ENCODE data around the gene RGS9.
A peak's percentile ranks its signal among the peaks of the same experiment; 100 is the strongest.

RGS9 gene

GRCh38 chr17:65116515-65116914 is 20.7 kb upstream of the RGS9 start:
- DNase-seq, result peak; percentile 31

DNA sequence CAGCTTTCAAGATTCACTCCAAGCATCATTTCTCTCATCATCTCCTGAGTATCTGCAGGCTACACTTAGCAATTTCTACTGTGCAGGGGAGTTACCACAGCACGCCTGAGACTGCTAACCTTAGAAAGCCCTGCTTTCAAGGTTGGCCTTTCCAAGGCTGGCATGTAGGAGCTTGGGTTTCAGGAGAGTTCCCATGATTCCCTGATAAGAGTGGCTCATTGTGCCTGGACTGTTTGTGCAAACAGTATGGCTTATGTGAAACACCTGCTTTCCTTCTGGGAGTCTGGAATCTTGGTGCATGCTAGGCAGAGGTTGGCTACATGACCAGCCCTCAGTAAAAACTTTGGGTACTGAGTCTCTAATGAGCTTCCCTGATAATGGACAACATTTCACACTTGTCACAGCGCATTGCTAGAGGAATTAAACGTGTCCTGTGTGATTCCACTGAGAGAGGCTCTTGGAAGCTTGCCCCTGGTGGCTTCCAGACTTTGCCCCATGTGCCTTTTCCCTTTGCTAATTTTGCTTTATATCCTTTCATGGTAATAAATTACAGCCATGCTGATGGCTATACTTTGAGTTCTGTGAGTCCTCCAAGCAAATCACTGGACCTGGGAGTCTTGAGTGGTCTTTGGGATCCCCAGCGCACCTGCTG is 19.7 kb upstream of the RGS9 start:
- no peak for DNase-seq

DNA sequence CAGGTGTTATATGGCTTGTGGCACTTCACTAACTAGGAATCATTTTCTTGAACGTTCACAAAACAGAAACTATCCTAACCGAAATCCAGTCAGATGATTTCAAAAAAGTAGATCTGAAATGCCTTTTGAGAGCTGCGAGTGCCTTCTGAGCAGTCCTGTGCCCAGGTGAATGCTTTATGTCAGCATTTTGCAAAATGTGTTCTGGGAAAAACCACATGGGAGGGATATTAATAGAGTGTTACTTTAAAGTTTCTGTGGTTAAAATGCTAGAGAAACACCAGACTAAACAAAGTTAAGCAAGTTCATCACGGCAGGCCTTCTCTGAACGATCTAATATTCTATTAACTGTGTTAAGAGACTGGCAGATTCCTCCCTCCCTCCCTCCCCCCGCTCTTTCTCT is 15.8 kb upstream of the RGS9 start:
- DNase-seq, result no peak

GRCh38 chr17:65121916-65122806 is 15.0 kb upstream of the RGS9 start:
- DNase-seq, result peak; percentile 36

DNA sequence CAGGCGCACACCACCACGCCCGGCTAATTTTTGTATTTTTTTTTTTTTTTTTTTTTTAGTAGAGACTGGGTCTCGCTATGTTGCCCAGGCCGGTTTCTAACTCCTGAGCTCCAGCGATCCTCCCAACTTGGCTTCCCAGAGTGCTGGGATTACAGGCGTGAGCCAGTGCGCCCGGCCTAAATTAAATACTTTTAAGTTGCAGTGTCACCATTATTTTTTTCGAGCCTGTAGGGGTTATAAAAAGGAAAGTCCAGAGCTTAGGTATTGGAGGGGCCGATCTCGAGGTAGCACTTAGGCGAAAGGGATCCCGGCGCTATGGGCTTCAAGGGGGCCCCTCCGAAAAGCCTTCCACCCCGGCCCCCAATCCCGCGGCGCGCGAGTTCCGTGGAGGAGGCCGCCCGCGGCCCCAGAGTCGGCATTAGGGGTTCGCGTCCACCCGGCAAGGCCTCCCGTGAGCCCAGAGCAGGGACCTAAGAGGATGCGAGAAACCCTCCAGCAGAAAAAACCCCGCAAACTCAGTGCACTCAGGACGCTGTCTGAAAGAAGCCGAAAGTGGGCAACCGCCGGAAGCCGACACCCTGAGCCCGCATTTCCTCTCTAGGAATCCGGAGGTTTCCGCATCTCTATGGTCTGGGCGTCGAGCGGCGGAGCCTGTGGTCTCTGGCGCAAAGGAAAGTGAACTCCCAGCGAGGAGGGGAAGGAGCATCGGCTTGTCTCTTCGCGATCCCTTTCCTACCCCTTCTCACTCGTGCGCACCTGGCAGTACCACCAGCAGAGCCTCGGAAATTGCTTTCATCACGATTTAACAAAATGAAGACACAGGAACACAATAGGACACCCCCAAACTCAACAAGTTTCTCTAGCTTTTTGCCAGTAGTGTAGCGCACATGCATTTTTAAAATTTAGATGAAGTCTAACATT is 14.1 kb upstream of the RGS9 start:
- DNase-seq, result peak; percentile 85

DNA sequence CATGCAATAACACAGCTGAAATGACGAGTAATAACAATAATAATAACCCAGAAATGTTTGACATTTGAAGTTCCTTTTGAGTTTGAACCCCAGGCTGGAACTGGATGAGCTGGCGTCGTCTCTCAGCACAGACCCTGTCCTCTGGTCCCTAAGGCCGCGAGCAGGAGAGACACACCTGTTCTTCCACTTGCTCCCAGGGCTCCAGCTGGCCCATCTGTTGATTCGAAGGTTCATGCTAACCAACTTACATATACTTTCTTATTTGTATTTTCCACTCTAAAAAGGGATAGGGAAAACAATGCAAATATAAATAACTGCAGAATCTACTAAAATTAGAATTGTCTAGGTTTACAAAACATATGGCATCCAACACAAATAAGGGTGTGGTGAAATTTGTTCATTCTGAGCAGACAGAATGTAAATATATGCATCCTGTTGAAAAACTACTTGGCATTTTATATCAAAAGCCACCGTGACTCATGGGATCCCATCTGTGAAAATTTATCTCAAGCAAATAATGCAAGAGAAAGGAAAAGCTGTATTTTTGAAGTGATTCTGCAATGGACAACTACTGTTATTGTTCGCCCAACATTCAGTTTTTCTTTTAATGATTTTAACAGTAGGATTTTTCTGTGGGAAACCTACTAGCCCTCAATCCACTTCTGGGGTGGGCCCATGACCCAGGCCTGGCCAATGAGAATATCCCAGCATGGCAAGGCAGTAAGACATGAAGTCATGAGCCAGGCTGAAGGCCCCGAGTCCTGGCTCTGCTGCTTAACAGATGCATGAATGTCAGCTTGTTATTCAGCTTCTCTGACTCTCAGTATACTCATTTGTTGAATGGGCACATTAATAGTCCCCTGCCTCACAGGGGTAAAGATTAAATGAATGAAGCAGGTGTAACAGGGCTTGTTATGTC is 13.2 kb upstream of the RGS9 start:
- no peak for DNase-seq

DNA sequence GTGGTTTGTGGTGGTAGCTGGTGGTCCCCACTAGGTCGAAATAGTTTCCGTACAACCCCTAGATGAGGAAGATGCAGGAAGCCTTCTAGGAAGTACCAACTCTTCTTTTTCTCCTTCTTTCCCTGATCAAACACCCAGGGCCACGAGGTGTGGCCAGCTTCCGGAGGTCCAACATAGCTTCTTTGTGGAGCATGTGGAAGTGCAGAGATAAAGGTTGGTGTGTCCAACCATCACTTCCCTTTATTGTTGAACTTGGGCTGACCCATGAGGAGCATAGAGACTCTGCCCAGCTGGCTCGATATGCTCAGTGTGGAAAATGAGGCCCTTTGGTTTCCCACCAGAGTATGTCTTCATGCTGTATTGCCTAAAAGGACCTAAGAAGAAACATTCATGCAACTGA is 6.3 kb upstream of the RGS9 start:
- DNase-seq, result peak; percentile 30

DNA sequence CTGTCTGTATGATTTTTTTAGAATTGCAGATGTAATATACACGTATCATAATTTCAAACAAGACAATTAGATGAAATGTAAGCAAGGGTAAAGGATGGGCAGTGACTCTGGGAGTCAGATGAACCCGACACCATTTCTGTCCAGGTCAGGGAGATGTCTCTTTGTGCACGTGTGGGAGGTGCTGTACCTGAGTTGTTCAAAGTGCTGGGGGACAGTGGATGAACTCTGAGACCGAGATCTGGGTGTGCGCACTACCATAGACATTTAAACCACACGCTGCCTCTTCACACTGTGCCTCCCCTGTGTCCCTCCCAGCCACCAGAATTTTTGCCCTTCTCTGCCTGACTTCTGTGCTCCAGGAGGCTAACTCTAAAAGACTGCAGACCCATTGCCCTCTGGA is 5.9 kb upstream of the RGS9 start:
- DNase-seq, result no peak

DNA sequence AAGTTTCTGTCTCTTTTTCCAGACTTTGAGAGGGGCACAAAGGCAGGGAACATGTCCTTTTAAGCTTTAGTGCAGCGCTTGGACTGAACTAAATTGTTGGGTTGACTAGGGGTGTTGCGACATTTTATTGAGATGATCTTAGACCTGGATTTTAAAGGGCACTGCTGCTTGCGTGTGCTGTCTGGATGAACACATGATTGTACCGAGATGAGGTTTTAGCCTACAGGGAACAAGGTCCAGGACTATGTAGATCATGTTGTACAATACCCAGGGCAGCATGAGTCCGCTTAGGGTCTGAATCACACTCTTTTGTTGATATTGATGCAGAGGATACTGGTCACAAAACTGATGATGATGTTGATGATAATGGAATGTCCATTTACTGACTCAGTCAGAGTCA is 5.2 kb upstream of the RGS9 start:
- no peak for DNase-seq

- DNase-seq, result no peak
These were observed 3.1 kb upstream of the RGS9 start for GRCh38 chr17:65134035-65134434.

DNA sequence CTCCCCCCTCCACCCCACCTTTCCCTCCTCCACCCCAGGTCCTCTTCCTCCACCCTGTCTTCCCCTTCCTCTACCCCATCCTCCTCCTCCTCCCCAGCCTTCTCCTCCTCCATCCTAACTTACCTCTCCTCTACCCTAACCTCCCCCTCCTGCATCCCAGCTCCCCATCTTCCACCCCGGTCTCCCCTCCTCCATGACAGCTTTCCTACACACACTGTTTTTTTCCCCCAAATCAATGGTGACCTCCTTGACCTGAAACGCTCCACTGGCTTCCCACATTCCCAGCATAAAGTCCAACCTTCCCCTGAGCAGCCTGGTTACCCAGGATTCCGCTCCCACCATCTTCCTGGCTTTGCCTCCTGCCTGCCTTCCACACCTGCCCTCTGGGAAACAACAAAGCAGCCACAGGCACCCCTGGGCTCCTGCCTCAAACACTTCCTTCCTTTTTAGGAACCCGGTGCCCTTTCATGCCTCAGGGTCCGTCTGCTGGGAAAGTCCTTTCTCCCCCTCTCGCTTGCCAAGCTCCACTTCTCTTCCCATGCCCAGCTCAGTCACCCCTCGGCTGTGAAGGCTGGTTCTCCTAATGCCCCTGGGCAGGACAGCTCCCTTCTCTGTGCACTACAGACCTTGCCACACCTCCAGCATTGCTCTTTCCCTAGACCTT is 2.1 kb downstream of the RGS9 start:
- DNase-seq, result no peak

- no peak for DNase-seq
These were observed 5.1 kb downstream of the RGS9 start for GRCh38 chr17:65142247-65142646.

GRCh38 chr17:65143889-65144604 is 6.9 kb downstream of the RGS9 start:
- no peak for DNase-seq

- no peak for DNase-seq
These were observed 8.6 kb downstream of the RGS9 start for GRCh38 chr17:65145743-65146142.

GRCh38 chr17:65147955-65148354 is 10.8 kb downstream of the RGS9 start:
- no peak for DNase-seq

- peak; percentile 85 for DNase-seq
These were observed 17.8 kb downstream of the RGS9 start for GRCh38 chr17:65154770-65155589.

DNA sequence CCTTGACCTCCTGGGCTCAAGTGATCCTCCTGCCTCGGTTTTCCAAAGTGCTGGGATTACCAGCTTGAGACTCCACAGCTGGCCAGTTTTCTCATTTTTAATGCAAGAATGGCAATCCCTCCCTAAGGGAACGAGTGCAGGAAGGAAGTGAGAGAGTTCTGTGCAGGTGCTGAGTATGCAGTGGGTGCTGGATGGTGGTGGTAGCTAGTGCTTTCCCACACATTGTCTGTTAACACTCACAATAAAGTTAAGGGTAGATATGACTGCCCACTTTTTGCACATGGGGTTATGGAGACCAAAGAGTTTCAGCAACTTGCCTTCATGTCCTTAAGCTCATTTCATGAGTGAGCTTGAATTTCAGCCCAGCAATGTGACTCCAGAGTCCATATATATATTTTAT is 18.5 kb downstream of the RGS9 start:
- no peak for DNase-seq

GRCh38 chr17:65156185-65156834 is 19.1 kb downstream of the RGS9 start:
- DNase-seq, result no peak

GRCh38 chr17:65156835-65157565 is 19.8 kb downstream of the RGS9 start:
- no peak for DNase-seq

All from inflammatory macrophage treated with lipopolysaccharide for 4 hours (primary cell).